PFSK-1 (cell line): ENCODE data around the gene NR2F6.

Experiments
- FOXP2 ChIP-seq: optimal IDR thresholded peaks from 2 replicates; pipeline ENCODE3; 2011; ENCODE audit warnings: borderline replicate concordance, control low read depth, inconsistent platforms; ENCODE audit not compliant: insufficient read depth; ENCODE audit errors: extremely low read length, extremely low read depth
- POLR2AphosphoS5 ChIP-seq: IDR thresholded peaks from 2 replicates; pipeline ENCODE4 v1.6.1; 2012; ENCODE audit warnings: low read depth, mild to moderate bottlenecking, control low read depth, low read length, moderate library complexity
- REST ChIP-seq, 2 experiments: IDR thresholded peaks; 2 replicates each; pipeline versions ENCODE4 v1.6.1 to v1.8.0; 2011 to 2012; ENCODE audit warnings: low read depth in 2 of 2, low read length in 2 of 2, control low read depth in 1 of 2, inconsistent platforms in 1 of 2, mild to moderate bottlenecking in 1 of 2, moderate library complexity in 1 of 2; ENCODE audit not compliant: insufficient read depth in 1 of 2
- SIN3A ChIP-seq: IDR thresholded peaks from 2 replicates; pipeline ENCODE4 v1.6.1; 2012; ENCODE audit warnings: mild to moderate bottlenecking, low read length, moderate library complexity, borderline replicate concordance; ENCODE audit not compliant: insufficient read depth
- TAF1 ChIP-seq: IDR thresholded peaks from 2 replicates; pipeline ENCODE4 v1.6.1; 2012; ENCODE audit warnings: low read length, control low read depth, borderline replicate concordance; ENCODE audit not compliant: insufficient read depth

Gene NR2F6

GRCh38 chr19:17197666-17198065 is 48.1 kb downstream of the NR2F6 start:
- no peak for TF ChIP-seq REST (IDR thresholded peaks at IDR 0.05; ENCODE audit: insufficient read depth in 1 of 2, low read depth in 2 of 2, low read length in 2 of 2)
- no peak for TF ChIP-seq TAF1
- TF ChIP-seq SIN3A = no peak
- TF ChIP-seq FOXP2 = no peak
- TF ChIP-seq POLR2AphosphoS5 = no peak

- TF ChIP-seq REST (IDR thresholded peaks at IDR 0.05; ENCODE audit: insufficient read depth in 1 of 2, low read depth in 2 of 2, low read length in 2 of 2) (no peak), TAF1 (no peak), FOXP2 (no peak), SIN3A (no peak), POLR2AphosphoS5 (no peak)
These were observed 49.1 kb downstream of the NR2F6 start for GRCh38 chr19:17196610-17197009.

- TF ChIP-seq SIN3A (no peak), FOXP2 (no peak), POLR2AphosphoS5 (no peak), TAF1 (no peak), REST (IDR thresholded peaks at IDR 0.05; ENCODE audit: insufficient read depth in 1 of 2, low read depth in 2 of 2, low read length in 2 of 2) (no peak)
These were observed 50.6 kb downstream of the NR2F6 start for GRCh38 chr19:17195106-17195505.

GRCh38 chr19:17194608-17195007 is 51.1 kb downstream of the NR2F6 start:
- no peak for TF ChIP-seq POLR2AphosphoS5
- no peak for TF ChIP-seq FOXP2
- no peak for TF ChIP-seq REST (IDR thresholded peaks at IDR 0.05; ENCODE audit: insufficient read depth in 1 of 2, low read depth in 2 of 2, low read length in 2 of 2)
- no peak for TF ChIP-seq TAF1

GRCh38 chr19:17192751-17193150 is 53.0 kb downstream of the NR2F6 start:
- no peak for TF ChIP-seq SIN3A

GRCh38 chr19:17185590-17185989 is 60.1 kb downstream of the NR2F6 start:
- TF ChIP-seq FOXP2 = no peak
- no peak for TF ChIP-seq TAF1
- no peak for TF ChIP-seq SIN3A
- no peak for TF ChIP-seq POLR2AphosphoS5
- no peak for TF ChIP-seq REST (IDR thresholded peaks at IDR 0.05; ENCODE audit: insufficient read depth in 1 of 2, low read depth in 2 of 2, low read length in 2 of 2)
